Liver (tissue), 3 donors: Measurements from ENCODE around the gene MRC1.

Experiments
- ATF3 ChIP-seq: IDR thresholded peaks from 2 replicates; pipeline ENCODE4 v1.6.1; 2016; ENCODE audit warnings: antibody characterized with exemption
- CTCF ChIP-seq: fragments of 150-350 bp; IDR thresholded peaks from 2 replicates; pipeline ENCODE4 v1.5.1; 2017; ENCODE audit warnings: improper control_type of control experiment, low read depth, low read length; ENCODE audit not compliant: missing input control
- EGR1 ChIP-seq, 2 donors: IDR thresholded peaks; 2 replicates each; pipeline ENCODE4 v1.6.1; 2016 to 2018; ENCODE audit warnings: antibody characterized with exemption in 2 of 2, low read depth in 2 of 2
- GABPA ChIP-seq, 2 donors: IDR thresholded peaks in 1 of 2; conservative IDR thresholded peaks in 1 of 2; 2 replicates each; pipeline ENCODE4 v1.6.1; 2016; ENCODE audit warnings: antibody characterized with exemption in 2 of 2, mild to moderate bottlenecking in 1 of 2, moderate library complexity in 1 of 2
- JUND ChIP-seq, 2 donors: IDR thresholded peaks; 2 replicates each; pipeline ENCODE4 v1.6.1; 2016; ENCODE audit warnings: antibody characterized with exemption in 2 of 2
- MAX ChIP-seq: IDR thresholded peaks from 2 replicates; pipeline ENCODE4 v1.6.1; 2016; ENCODE audit warnings: antibody characterized with exemption
- RAD21 ChIP-seq, 2 donors: IDR thresholded peaks; 2 replicates each; pipeline ENCODE4 v1.6.1; 2016; ENCODE audit warnings: antibody characterized with exemption in 2 of 2, mild to moderate bottlenecking in 2 of 2
- REST ChIP-seq: IDR thresholded peaks from 2 replicates; pipeline ENCODE4 v1.6.1; 2016; ENCODE audit warnings: antibody characterized with exemption, mild to moderate bottlenecking
- RXRA ChIP-seq, 2 donors: IDR thresholded peaks; 2 replicates each; pipeline ENCODE4 v1.6.1; 2017 to 2018; ENCODE audit warnings: antibody characterized with exemption in 2 of 2, mild to moderate bottlenecking in 1 of 2
- SP1 ChIP-seq: IDR thresholded peaks from 2 replicates; pipeline ENCODE4 v1.6.1; 2018; ENCODE audit warnings: antibody characterized with exemption, mild to moderate bottlenecking
- TAF1 ChIP-seq: conservative IDR thresholded peaks from 2 replicates; pipeline ENCODE4 v1.6.1; 2016; ENCODE audit warnings: antibody characterized with exemption, mild to moderate bottlenecking
- YY1 ChIP-seq: IDR thresholded peaks from 2 replicates; pipeline ENCODE4 v1.6.1; 2016; ENCODE audit warnings: antibody characterized with exemption, mild to moderate bottlenecking
- ZBTB33 ChIP-seq: IDR thresholded peaks from 2 replicates; pipeline ENCODE4 v1.6.1; 2016; ENCODE audit warnings: antibody characterized with exemption
- donor health status: healthy.
- donor health status: healthy.

- TF ChIP-seq RXRA (IDR thresholded peaks at IDR 0.05) = no peak
- no peak for TF ChIP-seq CTCF
- TF ChIP-seq YY1 = no peak
- no peak for TF ChIP-seq GABPA (IDR thresholded peaks at IDR 0.05 in 1 of 2, conservative IDR thresholded peaks at IDR 0.05 in 1 of 2)
- no peak for TF ChIP-seq MAX
- no peak for TF ChIP-seq JUND (IDR thresholded peaks at IDR 0.05)
- no peak for TF ChIP-seq EGR1 (IDR thresholded peaks at IDR 0.05; ENCODE audit: low read depth in 2 of 2)
- TF ChIP-seq RAD21 (IDR thresholded peaks at IDR 0.05) = no peak
- TF ChIP-seq SP1 = no peak
- TF ChIP-seq REST = no peak
- no peak for TF ChIP-seq ATF3
- no peak for TF ChIP-seq ZBTB33
- TF ChIP-seq TAF1 = no peak
Measured at GRCh38 chr10:17801507-17801906, 7.6 kb upstream of the MRC1 start.
